ENCODE results near the gene INPP5K.
A peak's percentile ranks its signal among the peaks of the same experiment; 100 is the strongest.
"Not testable (repeated sequence)": the region's sequence is repeated elsewhere in the genome, so short reads cannot be mapped to it uniquely, and the experiment has no call there.

INPP5K gene

GRCh38 chr17:1461198-1461944 lies 55.0 kb downstream of the INPP5K start:
- no peak for DNase-seq

DNA sequence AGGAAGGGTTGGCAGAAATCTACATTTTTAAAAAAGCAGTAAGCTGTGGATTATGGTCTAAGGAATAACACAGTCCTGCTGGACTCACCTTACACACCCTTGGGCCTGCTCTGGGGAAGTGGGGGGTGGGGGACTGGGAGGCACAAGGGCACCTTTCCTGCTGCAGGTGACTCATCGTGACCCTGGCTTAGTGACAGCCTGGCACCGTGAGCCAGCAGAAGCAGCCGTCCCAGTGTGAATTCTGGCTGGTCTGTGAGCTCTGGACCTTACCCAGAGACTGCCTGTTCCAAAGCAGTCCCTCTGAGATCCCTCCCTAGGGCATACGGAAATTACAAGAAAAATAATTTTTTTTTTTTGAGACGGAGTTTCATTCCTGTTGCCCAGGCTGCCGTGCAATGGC lies 56.2 kb downstream of the INPP5K start:
- DNase-seq: peak in 1 of 2 experiments; percentile 62

GRCh38 chr17:1455797-1456599 lies 60.4 kb downstream of the INPP5K start, which contains the start of gene CRK:
CRK (minus strand) TSS chr17:1456232; CDS start chr17:1456117, 115 bp downstream.
- peak; percentile 88 to 98 for DNase-seq

DNA sequence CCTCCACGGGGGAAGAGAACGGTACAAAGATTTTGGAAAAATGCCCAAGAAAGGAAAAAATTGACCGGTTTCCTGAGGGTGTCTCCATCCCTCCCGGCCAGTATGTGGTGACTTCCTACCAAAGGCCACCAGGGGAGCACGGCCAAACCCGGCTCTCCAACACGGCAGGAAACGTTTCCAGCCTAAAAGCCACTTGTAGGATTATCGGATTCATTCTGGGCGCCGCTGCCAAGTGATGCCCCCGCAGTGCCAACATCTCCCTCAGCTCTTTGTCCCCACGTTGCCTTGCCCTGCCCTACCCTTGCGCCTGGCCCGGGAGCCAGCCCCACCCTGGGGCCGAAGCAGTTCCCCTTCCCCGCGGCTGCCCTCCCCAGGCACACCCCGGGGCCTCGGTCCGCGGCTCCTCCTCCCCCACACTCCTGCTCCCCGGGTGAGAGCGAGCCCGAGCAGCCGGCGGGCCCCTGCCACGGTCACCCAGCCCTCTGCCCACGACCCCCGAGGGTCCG lies 61.1 kb downstream of the INPP5K start:
- DNase-seq: peak in 1 of 2 experiments; percentile 37

- no peak for DNase-seq
Observed at GRCh38 chr17:1454541-1454940, 61.9 kb downstream of the INPP5K start.

DNA sequence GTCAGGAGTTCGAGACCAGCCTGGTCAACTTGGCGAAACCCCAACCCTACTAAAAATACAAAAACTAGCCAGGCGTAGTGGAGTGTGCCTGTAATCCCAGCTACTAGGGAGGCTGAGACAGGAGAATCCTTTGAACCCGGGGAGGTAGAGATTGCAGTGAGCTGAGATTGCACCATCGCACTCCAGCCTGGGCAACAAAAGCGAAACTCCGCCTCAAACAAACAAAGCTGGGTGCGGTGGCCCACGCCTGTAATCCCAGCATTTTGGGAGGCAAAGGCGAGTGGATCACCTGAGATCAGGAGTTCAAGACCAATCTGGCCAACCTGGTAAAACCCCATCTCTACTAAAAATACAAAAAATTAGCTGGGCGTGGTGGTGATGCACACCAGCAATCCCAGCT lies 62.7 kb downstream of the INPP5K start:
- DNase-seq: not testable (repeated sequence)

- DNase-seq: no peak
Observed at GRCh38 chr17:1452836-1453235, 63.6 kb downstream of the INPP5K start.

GRCh38 chr17:1450261-1450660 lies 66.2 kb downstream of the INPP5K start:
- not testable (repeated sequence) for DNase-seq

GRCh38 chr17:1449412-1449967 lies 66.9 kb downstream of the INPP5K start:
- DNase-seq: no peak

DNA sequence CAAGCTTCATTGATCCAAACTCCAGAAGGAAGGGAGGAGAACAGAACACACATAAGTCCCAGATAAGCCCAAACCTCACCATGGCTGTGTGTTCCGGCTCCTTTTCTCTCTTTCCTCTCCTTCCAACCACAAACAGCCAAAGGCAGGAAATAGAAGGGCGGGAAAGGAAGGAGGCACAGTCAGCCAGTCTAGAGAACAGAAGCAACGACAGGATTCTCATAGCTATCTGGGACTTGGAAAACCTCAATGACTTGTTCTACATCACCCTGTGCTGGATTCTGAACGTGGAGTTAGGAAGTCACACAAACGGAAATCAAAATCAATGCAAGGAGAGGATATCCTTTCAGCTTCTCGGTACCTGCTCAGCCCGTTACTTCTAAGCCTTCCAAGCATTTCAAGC lies 69.4 kb downstream of the INPP5K start:
- no peak for DNase-seq

GRCh38 chr17:1446201-1446600 lies 70.2 kb downstream of the INPP5K start:
- DNase-seq: no peak

- DNase-seq: not testable (repeated sequence)
Observed at GRCh38 chr17:1445695-1446094, 70.7 kb downstream of the INPP5K start.

Data from NCI-H446 (cell line).